ENCODE measurements around the gene BABAM2.

DNA sequence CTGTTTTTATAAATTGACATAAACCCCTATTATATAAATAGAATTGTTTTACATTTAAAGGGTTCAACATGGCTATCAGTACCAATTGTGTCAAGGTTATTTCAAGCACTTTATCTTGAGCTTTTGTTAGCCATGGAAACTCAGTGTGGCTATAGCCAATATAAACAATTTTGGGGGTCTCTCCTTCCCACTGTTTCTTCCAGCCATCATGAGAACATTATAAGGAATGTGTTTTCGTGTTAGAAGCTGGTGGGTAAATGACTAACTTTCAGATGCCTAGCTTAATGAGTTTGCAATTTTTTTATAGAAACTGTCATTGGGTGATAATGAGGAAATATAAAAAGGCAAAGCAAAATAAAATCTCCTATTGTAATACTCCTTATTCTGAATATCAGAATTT, 348.7 kb downstream of the BABAM2 start:
- TF ChIP-seq POLR2A (IDR thresholded peaks at IDR 0.05; ENCODE audit: extremely low read depth, insufficient read length) (no peak), MYC (IDR thresholded peaks at IDR 0.05; ENCODE audit: low read depth, low read length) (no peak)
- TF ChIP-seq, protein P1, sequence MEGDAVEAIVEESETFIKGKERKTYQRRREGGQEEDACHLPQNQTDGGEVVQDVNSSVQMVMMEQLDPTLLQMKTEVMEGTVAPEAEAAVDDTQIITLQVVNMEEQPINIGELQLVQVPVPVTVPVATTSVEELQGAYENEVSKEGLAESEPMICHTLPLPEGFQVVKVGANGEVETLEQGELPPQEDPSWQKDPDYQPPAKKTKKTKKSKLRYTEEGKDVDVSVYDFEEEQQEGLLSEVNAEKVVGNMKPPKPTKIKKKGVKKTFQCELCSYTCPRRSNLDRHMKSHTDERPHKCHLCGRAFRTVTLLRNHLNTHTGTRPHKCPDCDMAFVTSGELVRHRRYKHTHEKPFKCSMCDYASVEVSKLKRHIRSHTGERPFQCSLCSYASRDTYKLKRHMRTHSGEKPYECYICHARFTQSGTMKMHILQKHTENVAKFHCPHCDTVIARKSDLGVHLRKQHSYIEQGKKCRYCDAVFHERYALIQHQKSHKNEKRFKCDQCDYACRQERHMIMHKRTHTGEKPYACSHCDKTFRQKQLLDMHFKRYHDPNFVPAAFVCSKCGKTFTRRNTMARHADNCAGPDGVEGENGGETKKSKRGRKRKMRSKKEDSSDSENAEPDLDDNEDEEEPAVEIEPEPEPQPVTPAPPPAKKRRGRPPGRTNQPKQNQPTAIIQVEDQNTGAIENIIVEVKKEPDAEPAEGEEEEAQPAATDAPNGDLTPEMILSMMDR (IDR thresholded peaks at IDR 0.05; ENCODE audit: low read depth, low read length), result no peak
- TF ChIP-seq, protein P2, sequence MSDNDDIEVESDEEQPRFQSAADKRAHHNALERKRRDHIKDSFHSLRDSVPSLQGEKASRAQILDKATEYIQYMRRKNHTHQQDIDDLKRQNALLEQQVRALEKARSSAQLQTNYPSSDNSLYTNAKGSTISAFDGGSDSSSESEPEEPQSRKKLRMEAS (IDR thresholded peaks at IDR 0.05; ENCODE audit: low read depth, low read length), result no peak
